PC-3 (cell line): ENCODE data around the gene FBXL16.

Experiments used
- EZH2 ChIP-seq: fragments of 300-600 bp; sonication (generic); IDR thresholded peaks from one replicate; pipeline ENCODE4 v1.6.1; 2017; ENCODE audit warnings: antibody characterized with exemption, mild to moderate bottlenecking, low read length; ENCODE audit not compliant: unreplicated experiment
- EZH2phosphoT487 ChIP-seq: fragments of 300-600 bp; sonication (generic); IDR thresholded peaks from 2 replicates; pipeline ENCODE4 v1.6.1; 2018; ENCODE audit warnings: mild to moderate bottlenecking, antibody characterized with exemption, low read length, borderline replicate concordance
- TF ChIP-seq, protein P1 (sequence below): fragments of 300-600 bp; sonication (generic); conservative IDR thresholded peaks from 2 replicates; pipeline ENCODE4 v1.5.1; 2017; ENCODE audit warnings: antibody characterized with exemption, low read depth, mild to moderate bottlenecking, low read length

- TF ChIP-seq, protein P1, sequence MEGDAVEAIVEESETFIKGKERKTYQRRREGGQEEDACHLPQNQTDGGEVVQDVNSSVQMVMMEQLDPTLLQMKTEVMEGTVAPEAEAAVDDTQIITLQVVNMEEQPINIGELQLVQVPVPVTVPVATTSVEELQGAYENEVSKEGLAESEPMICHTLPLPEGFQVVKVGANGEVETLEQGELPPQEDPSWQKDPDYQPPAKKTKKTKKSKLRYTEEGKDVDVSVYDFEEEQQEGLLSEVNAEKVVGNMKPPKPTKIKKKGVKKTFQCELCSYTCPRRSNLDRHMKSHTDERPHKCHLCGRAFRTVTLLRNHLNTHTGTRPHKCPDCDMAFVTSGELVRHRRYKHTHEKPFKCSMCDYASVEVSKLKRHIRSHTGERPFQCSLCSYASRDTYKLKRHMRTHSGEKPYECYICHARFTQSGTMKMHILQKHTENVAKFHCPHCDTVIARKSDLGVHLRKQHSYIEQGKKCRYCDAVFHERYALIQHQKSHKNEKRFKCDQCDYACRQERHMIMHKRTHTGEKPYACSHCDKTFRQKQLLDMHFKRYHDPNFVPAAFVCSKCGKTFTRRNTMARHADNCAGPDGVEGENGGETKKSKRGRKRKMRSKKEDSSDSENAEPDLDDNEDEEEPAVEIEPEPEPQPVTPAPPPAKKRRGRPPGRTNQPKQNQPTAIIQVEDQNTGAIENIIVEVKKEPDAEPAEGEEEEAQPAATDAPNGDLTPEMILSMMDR, result no peak
- TF ChIP-seq EZH2phosphoT487 (no peak), EZH2 (no peak)
Observed at GRCh38 chr16:718389-718788, 12.8 kb upstream of the FBXL16 start.
